ENCODE measurements around the gene PPP1R16B.

The PPP1R16B gene

GRCh38 chr20:38818113-38819065 is 12.9 kb downstream of the PPP1R16B start:
- no peaks in the 10 kb centered on the region for H3K36me3 ChIP-seq (ENCODE audit: control insufficient read depth in 2 of 2, insufficient read depth in 1 of 2, low read length in 2 of 2)
- no peaks in the 10 kb centered on the region for H3K9me3 ChIP-seq (ENCODE audit: control insufficient read depth, insufficient read depth, low read depth, low read length)
- no peaks in the 10 kb centered on the region for H3K4me1 ChIP-seq (ENCODE audit: control insufficient read depth, insufficient read depth, low read length)
- H3K4me3 ChIP-seq (ENCODE audit: low read depth, low read length), result no peak overlapping the region
- H3K27ac ChIP-seq (ENCODE audit: extremely low read depth, low read depth, low read length), result no peak overlapping the region
- peak; percentile 42; the same call in 1 of the 2 replicates for TF ChIP-seq ZBTB17 (tag by site-specific recombination; IDR thresholded peaks at IDR 0.05)
- TF ChIP-seq TRIM28 (IDR thresholded peaks at IDR 0.05; ENCODE audit: borderline replicate concordance, low read length), result no peak
- POLR2A ChIA-PET, result no interaction called here
- CTCF ChIA-PET, result interaction anchor here (0.7 kb wide), 1 partner anchor 272 kb away, joined by 4 read pairs; no protein-coding TSS in a partner anchor

GRCh38 chr20:38825571-38825900 is 20.0 kb downstream of the PPP1R16B start:
- TF ChIP-seq ZFP41 (tag by site-specific recombination; IDR thresholded peaks at IDR 0.05; ENCODE audit: borderline replicate concordance) (no peak), ZNF610 (tag by site-specific recombination; IDR thresholded peaks at IDR 0.05; ENCODE audit: borderline replicate concordance) (no peak), ZNF560 (tag by site-specific recombination; IDR thresholded peaks at IDR 0.05; ENCODE audit: borderline replicate concordance) (no peak), PRDM10 (tag by site-specific recombination; IDR thresholded peaks at IDR 0.05) (no peak), ZNF112 (tag by site-specific recombination; IDR thresholded peaks at IDR 0.05) (no peak), ZNF645 (tag by site-specific recombination; IDR thresholded peaks at IDR 0.05) (0 out of 2 replicates have a peak, but pooled peaks have one; percentile 53)
- Histone ChIP-seq H3K9me3 (ENCODE audit: control insufficient read depth, insufficient read depth, low read depth, low read length) (no peaks in the 10 kb centered on the region), H3K4me3 (ENCODE audit: low read depth, low read length) (no peak overlapping the region), H3K27ac (ENCODE audit: extremely low read depth, low read depth, low read length) (no peak overlapping the region), H3K4me1 (ENCODE audit: control insufficient read depth, insufficient read depth, low read length) (no peaks in the 10 kb centered on the region), H3K36me3 (ENCODE audit: control insufficient read depth in 2 of 2, insufficient read depth in 1 of 2, low read length in 2 of 2) (no peaks in the 10 kb centered on the region)
- CTCF ChIA-PET, result interaction anchor here (1.2 kb wide), 1 partner anchor 167 kb away, joined by 3 read pairs; no protein-coding TSS in a partner anchor
- POLR2A ChIA-PET, result interaction anchor here (0.6 to 1.3 kb wide), 4 partner anchors 18 to 100 kb away, joined by 3 to 5 read pairs (median 4); partner anchors contain the start of genes FAM83D and PPP1R16B

GRCh38 chr20:38825901-38826625 is 20.6 kb downstream of the PPP1R16B start:
- H3K36me3 ChIP-seq (ENCODE audit: control insufficient read depth in 2 of 2, insufficient read depth in 1 of 2, low read length in 2 of 2), result no peaks in the 10 kb centered on the region
- H3K9me3 ChIP-seq (ENCODE audit: control insufficient read depth, insufficient read depth, low read depth, low read length), result no peaks in the 10 kb centered on the region
- CTCF ChIA-PET, result interaction anchor here (1.1 to 1.7 kb wide), 3 partner anchors 36 to 168 kb away, joined by 3 to 6 read pairs (median 3); no protein-coding TSS in a partner anchor
- no peaks in the 10 kb centered on the region for H3K4me1 ChIP-seq (ENCODE audit: control insufficient read depth, insufficient read depth, low read length)
- no peak overlapping the region for H3K27ac ChIP-seq (ENCODE audit: extremely low read depth, low read depth, low read length)
- POLR2A ChIA-PET, result interaction anchor here (0.6 to 1.3 kb wide), 4 partner anchors 19 to 100 kb away, joined by 3 to 5 read pairs (median 4); partner anchors contain the start of genes FAM83D and PPP1R16B
- H3K4me3 ChIP-seq (ENCODE audit: low read depth, low read length), result no peak overlapping the region
- TF ChIP-seq KLF7 (tag by site-specific recombination; IDR thresholded peaks at IDR 0.05; ENCODE audit: borderline replicate concordance) (no peak), ZBTB8A (tag by site-specific recombination; IDR thresholded peaks at IDR 0.05) (no peak), GLIS2 (tag by site-specific recombination; IDR thresholded peaks at IDR 0.05) (peak; percentile 78), FEZF1 (tag by site-specific recombination; IDR thresholded peaks at IDR 0.05) (peak; percentile 38; the same call in 1 of the 2 replicates), ZNF221 (tag by site-specific recombination; IDR thresholded peaks at IDR 0.05; ENCODE audit: borderline replicate concordance) (no peak), ZBTB48 (tag by site-specific recombination; IDR thresholded peaks at IDR 0.05) (peak; percentile 88), ZEB2 (tag by site-specific recombination; IDR thresholded peaks at IDR 0.05) (peak; percentile 76), MZF1 (tag by site-specific recombination; IDR thresholded peaks at IDR 0.05; ENCODE audit: borderline replicate concordance) (peak; percentile 100), HIC1 (tag by site-specific recombination; IDR thresholded peaks at IDR 0.05) (peak; percentile 73), PRDM4 (tag by site-specific recombination; IDR thresholded peaks at IDR 0.05) (peak; percentile 87), ZNF610 (tag by site-specific recombination; IDR thresholded peaks at IDR 0.05; ENCODE audit: borderline replicate concordance) (no peak; the same call in 1 of the 2 replicates)
